ENCODE data around the gene STXBP5. TPM values are rescaled to one million over a fixed set of nuclear protein-coding genes. Genes with fewer than 3 reads are reported as not detected.

STXBP5 gene
- total RNA-seq, 3 donors from 2014 or later (not counting 1 experiment from before 2014, with no cell fraction given), result 22.9 to 43.9 (median 35.9) TPM

- H3K4me1 Mint-ChIP-seq, result no peaks in the 10 kb centered on the region
- H3K9me3 Mint-ChIP-seq, result peaks cover 0 to 3% of the 10 kb centered on the region in 2 donors
- no peak overlapping the region for H3K27ac Mint-ChIP-seq
- Histone ChIP-seq H3K36me3 (ENCODE audit: control insufficient read depth, insufficient read depth, low read length) (no peaks in the 10 kb centered on the region), H3K27me3 (ENCODE audit: control insufficient read depth, insufficient read depth, low read length) (no peaks in the 10 kb centered on the region), H3K4me1 (ENCODE audit: control insufficient read depth, insufficient read depth, low read length) (no peaks in the 10 kb centered on the region), H3K4me3 (ENCODE audit: low read length) (no peak overlapping the region), H3K9me3 (ENCODE audit: control insufficient read depth, insufficient read depth, low read length) (no peaks in the 10 kb centered on the region), H3K27ac (ENCODE audit: low read length) (no peak overlapping the region)
- no peak for TF ChIP-seq CTCF (IDR thresholded peaks at IDR 0.05)
- WGBS (ENCODE audit: insufficient coverage), result 88% methylated on average over 4 of the region's 4 CpGs
- H3K4me3 Mint-ChIP-seq, result no peak overlapping the region
- DNase-seq, result no peak
- peaks cover 0 to 9% of the 10 kb centered on the region in 2 donors for H3K27me3 Mint-ChIP-seq (ENCODE audit: low read depth in 2 of 2)
- intact Hi-C loops (cut with micrococcal nuclease), result no loop called here
- H3K36me3 Mint-ChIP-seq, result no peaks in the 10 kb centered on the region
- ATAC-seq, result no peak
Observed at GRCh38 chr6:147167576-147168461, 36.4 kb upstream of the STXBP5 start.

GRCh38 chr6:147169529-147169928 is 34.7 kb upstream of the STXBP5 start:
- Histone ChIP-seq H3K27ac (ENCODE audit: low read length) (no peak overlapping the region), H3K36me3 (ENCODE audit: control insufficient read depth, insufficient read depth, low read length) (no peaks in the 10 kb centered on the region), H3K4me1 (ENCODE audit: control insufficient read depth, insufficient read depth, low read length) (no peaks in the 10 kb centered on the region), H3K4me3 (ENCODE audit: low read length) (no peak overlapping the region), H3K9me3 (ENCODE audit: control insufficient read depth, insufficient read depth, low read length) (no peaks in the 10 kb centered on the region), H3K27me3 (ENCODE audit: control insufficient read depth, insufficient read depth, low read length) (no peaks in the 10 kb centered on the region)
- ATAC-seq (no peak), DNase-seq (no peak)
- Mint-ChIP-seq H3K27ac (no peak overlapping the region), H3K4me3 (no peak overlapping the region), H3K27me3 (ENCODE audit: low read depth in 2 of 2) (peaks cover 0 to 9% of the 10 kb centered on the region in 2 donors), H3K4me1 (no peaks in the 10 kb centered on the region), H3K9me3 (no peaks in the 10 kb centered on the region), H3K36me3 (no peaks in the 10 kb centered on the region)
- TF ChIP-seq CTCF (IDR thresholded peaks at IDR 0.05), result no peak
- intact Hi-C loops (cut with micrococcal nuclease), result no loop called here
- WGBS (ENCODE audit: insufficient coverage), result 100% methylated on average over 1 of the region's 1 CpG

GRCh38 chr6:147170269-147170668 is 33.9 kb upstream of the STXBP5 start:
- H3K4me1 ChIP-seq (ENCODE audit: control insufficient read depth, insufficient read depth, low read length), result no peaks in the 10 kb centered on the region
- H3K27ac ChIP-seq (ENCODE audit: low read length), result no peak overlapping the region
- no peaks in the 10 kb centered on the region for H3K4me1 Mint-ChIP-seq
- H3K4me3 Mint-ChIP-seq, result no peak overlapping the region
- no peaks in the 10 kb centered on the region for H3K9me3 ChIP-seq (ENCODE audit: control insufficient read depth, insufficient read depth, low read length)
- no peaks in the 10 kb centered on the region for H3K36me3 Mint-ChIP-seq
- ATAC-seq (no peak), DNase-seq (no peak)
- intact Hi-C loops (cut with micrococcal nuclease), result no loop called here
- TF ChIP-seq CTCF (IDR thresholded peaks at IDR 0.05), result no peak
- peaks cover 0 to 9% of the 10 kb centered on the region in 2 donors for H3K27me3 Mint-ChIP-seq (ENCODE audit: low read depth in 2 of 2)
- H3K36me3 ChIP-seq (ENCODE audit: control insufficient read depth, insufficient read depth, low read length), result no peaks in the 10 kb centered on the region
- WGBS (ENCODE audit: insufficient coverage), result 100% methylated on average over 1 of the region's 1 CpG
- H3K9me3 Mint-ChIP-seq, result no peaks in the 10 kb centered on the region
- no peak overlapping the region for H3K27ac Mint-ChIP-seq
- no peak overlapping the region for H3K4me3 ChIP-seq (ENCODE audit: low read length)
- H3K27me3 ChIP-seq (ENCODE audit: control insufficient read depth, insufficient read depth, low read length), result no peaks in the 10 kb centered on the region
